Muscle of leg (tissue), 11 donors: ENCODE measurements around the gene NPIPA7. TPM values are rescaled to one million over a fixed set of nuclear protein-coding genes. Genes with fewer than 3 reads are reported as not detected.
"Not testable (repeated sequence)": the region's sequence is repeated elsewhere in the genome, so short reads cannot be mapped to it uniquely, and the experiment has no call there.

Experiments
- DNase-seq: peaks from one replicate; pipeline ENCODE4 v3.0.0; 2013
- H3K27ac ChIP-seq: one replicate; pipeline ENCODE4 v1.5.1; 2013; ENCODE audit warnings: mild to moderate bottlenecking, low read length, control low read depth
- H3K27me3 ChIP-seq: one replicate; pipeline ENCODE4 v1.6.1; 2013; ENCODE audit warnings: low read length; ENCODE audit not compliant: control insufficient read depth, insufficient read depth
- H3K36me3 ChIP-seq: one replicate; pipeline ENCODE4 v1.6.1; 2013; ENCODE audit warnings: low read length; ENCODE audit not compliant: control insufficient read depth, insufficient read depth
- H3K4me1 ChIP-seq: one replicate; pipeline ENCODE4 v1.6.1; 2013; ENCODE audit warnings: low read length; ENCODE audit not compliant: control insufficient read depth, insufficient read depth
- H3K4me3 ChIP-seq: one replicate; pipeline ENCODE4 v1.5.1; 2013; ENCODE audit warnings: low read length, control low read depth
- H3K9me3 ChIP-seq: replicated peaks from 2 replicates; pipeline ENCODE4 v1.6.1; 2013; ENCODE audit warnings: low read depth, low read length; ENCODE audit not compliant: control insufficient read depth
- WGBS: methylation state at CpG from one replicate; pipeline ENCODE4 v1.1.5; 2013; ENCODE audit warnings: missing lambda C conversion rate; ENCODE audit not compliant: insufficient coverage; 5-methylcytosine and 5-hydroxymethylcytosine counted together
- polyA plus RNA-seq, 8 donors: library from polyadenylated mRNA; unstranded; fragments of 120-200 nt; gene quantifications; one replicate each; pipeline versions ENCODE4 v1.2.1 to v1.2.3, GENCODE V29; 2013; ENCODE audit warnings: inconsistent platforms in 1 of 8, low replicate concordance in 1 of 8; ENCODE audit not compliant: insufficient read length in 8 of 8, insufficient read depth in 1 of 8
- total RNA-seq: library from RNA; stranded (reverse); fragments of 120-200 nt; gene quantifications from one replicate; pipeline ENCODE4 v1.2.4, GENCODE V29; 2013

Gene NPIPA7
- total and polyA plus RNA-seq, 9 donors = 1.1 to 17.8 (median 5.5) TPM

DNA sequence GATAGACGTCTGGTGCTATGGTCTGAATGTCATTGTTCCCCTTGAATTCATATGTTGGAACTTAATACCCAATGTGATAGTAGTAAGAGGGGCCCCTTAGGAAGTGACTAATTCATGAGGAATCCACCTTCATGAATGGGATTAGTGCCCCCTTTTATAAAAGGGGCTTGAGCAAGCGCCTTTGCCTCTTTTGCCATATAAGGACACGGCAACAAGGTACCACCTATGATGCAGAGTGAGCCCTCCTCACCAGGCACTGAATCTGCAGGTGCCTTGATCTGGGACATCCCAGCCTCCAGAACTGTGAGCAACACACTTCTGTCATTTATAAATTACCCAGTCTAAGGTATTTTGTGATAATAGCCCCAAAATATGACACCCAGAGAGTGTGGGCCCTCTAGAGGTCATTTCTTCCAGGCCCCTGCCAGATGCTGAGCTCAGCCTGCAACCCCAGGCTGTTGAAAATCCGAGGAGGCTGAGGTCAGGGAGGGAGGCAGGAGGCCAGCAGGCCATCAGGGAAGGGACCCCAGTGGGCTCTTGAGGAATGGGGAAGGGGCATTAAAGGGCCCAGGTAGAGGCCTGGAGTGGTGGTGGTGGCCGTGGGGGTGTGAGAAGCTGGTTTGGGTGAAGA lies 39.1 kb downstream of the NPIPA7 start:
- H3K27ac ChIP-seq, H3K36me3 ChIP-seq, H3K9me3 ChIP-seq, DNase-seq, H3K4me3 ChIP-seq, H3K27me3 ChIP-seq, H3K4me1 ChIP-seq: not testable (repeated sequence)
- WGBS = no CpG with 5 or more reads among the region's 5 CpGs

- H3K36me3 ChIP-seq, DNase-seq, H3K4me3 ChIP-seq, H3K4me1 ChIP-seq, H3K9me3 ChIP-seq, H3K27me3 ChIP-seq, H3K27ac ChIP-seq: not testable (repeated sequence)
- WGBS = no CpG with 5 or more reads among the region's 1 CpG
These were observed 41.6 kb downstream of the NPIPA7 start for GRCh38 chr16:16420515-16420914.

- H3K4me3 ChIP-seq, H3K4me1 ChIP-seq, H3K36me3 ChIP-seq, H3K27ac ChIP-seq, H3K9me3 ChIP-seq, DNase-seq, H3K27me3 ChIP-seq: not testable (repeated sequence)
- no CpG with 5 or more reads among the region's 2 CpGs for WGBS
These were observed 46.2 kb downstream of the NPIPA7 start for GRCh38 chr16:16425146-16425545.

DNA sequence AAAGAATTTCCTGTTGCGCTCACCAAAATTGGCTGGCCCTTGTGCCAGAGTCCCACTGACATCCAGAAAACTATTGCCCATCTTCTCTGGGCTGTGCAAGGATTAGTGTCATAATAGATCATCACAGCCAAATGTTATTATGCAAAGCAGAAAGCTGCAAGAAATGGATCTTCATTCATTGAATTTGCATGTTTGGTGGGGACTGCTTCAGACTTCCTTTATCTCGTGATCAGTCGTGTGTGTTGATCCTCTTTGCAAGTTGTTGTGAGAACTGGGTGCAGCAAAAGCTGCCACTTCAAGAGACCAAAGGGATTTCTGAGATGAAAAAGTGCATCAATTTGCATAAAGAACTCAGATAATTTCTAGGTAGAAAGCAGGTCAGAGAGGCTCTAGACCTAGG lies 52.2 kb downstream of the NPIPA7 start:
- no CpG with 5 or more reads among the region's 3 CpGs for WGBS
- not testable (repeated sequence) for H3K27me3 ChIP-seq, H3K9me3 ChIP-seq, H3K27ac ChIP-seq, H3K36me3 ChIP-seq, H3K4me1 ChIP-seq, H3K4me3 ChIP-seq, DNase-seq

DNA sequence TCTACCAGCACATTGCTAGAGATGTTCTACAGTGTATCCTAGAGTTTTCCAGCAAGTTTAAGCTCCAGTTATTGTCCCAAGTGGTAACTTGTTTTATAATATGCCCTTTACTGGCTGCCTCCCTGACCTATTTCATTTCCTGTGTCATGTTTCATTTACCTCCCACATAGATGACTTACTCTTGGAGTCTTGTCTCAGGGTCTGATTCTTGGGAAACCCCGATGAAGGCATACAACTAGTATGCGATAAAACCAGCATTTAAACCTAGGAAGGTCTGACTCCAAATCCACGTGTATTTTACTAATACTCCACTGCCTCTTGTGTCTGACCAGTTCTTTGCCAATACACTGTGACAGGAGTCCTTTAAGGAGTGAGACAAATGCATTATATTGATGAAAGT lies 55.8 kb downstream of the NPIPA7 start:
- H3K27me3 ChIP-seq, H3K9me3 ChIP-seq, H3K36me3 ChIP-seq, H3K27ac ChIP-seq, H3K4me1 ChIP-seq, H3K4me3 ChIP-seq, DNase-seq: not testable (repeated sequence)
- WGBS = no CpG with 5 or more reads among the region's 3 CpGs

DNA sequence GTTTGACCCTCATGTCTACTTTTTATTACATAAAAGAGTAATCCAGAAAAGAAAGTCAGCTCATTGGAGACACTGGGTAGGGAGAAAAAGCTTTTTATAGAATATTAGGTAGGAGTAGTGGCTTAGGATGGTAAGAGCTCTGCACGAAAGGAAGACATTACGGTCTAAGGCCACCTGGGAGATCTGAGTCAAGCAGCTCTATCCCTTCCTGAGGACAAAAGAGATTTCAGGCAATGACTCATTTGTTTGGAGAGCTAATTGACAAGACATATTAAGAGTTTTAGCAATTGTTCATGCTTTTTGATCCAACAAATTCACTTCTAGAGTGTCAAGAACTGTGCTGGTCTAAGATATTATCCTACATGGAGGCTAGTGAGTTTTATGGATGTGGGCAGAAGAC lies 62.5 kb downstream of the NPIPA7 start:
- not testable (repeated sequence) for H3K4me1 ChIP-seq, DNase-seq, H3K36me3 ChIP-seq, H3K27ac ChIP-seq, H3K4me3 ChIP-seq, H3K27me3 ChIP-seq, H3K9me3 ChIP-seq
- WGBS = no CpG with 5 or more reads among the region's 2 CpGs

Other genes starting within 250 kb of the NPIPA7 start
- gene ABCC6, start 155.6 kb upstream of the NPIPA7 start, total RNA-seq = 1.2 TPM
- 1 to 10 TPM in 7 of 8 donors, under 1 TPM in 1; 0.91 to 4.9 (median 1.8) TPM for gene ABCC6, start 155.6 kb upstream of the NPIPA7 start, polyA plus RNA-seq
- 15.6 TPM for gene NOMO3, start 146.6 kb upstream of the NPIPA7 start, total RNA-seq
- gene NOMO3, start 146.6 kb upstream of the NPIPA7 start, polyA plus RNA-seq = 10 to 100 TPM; 18.9 to 31.4 (median 29.3) TPM